Smooth muscle cell (in vitro differentiated cells): ENCODE data around the gene ABCB6. TPM values are rescaled to one million over a fixed set of nuclear protein-coding genes. Genes with fewer than 3 reads are reported as not detected.

Experiments used
- DNase-seq: peaks from one replicate; lab custom pipeline; 2025; ENCODE audit not compliant: unreplicated experiment; lab: John Stamatoyannopoulos, UW
- H2AFZ ChIP-seq: fragments of 200-600 bp; sonication (generic); 2 replicates; pipeline ENCODE4 v1.6.0; 2016; ENCODE audit warnings: antibody characterized with exemption, low read depth, mild to moderate bottlenecking
- H3F3A ChIP-seq: fragments of 200-600 bp; sonication (generic); 2 replicates; pipeline ENCODE4 v1.6.0; 2017; ENCODE audit warnings: antibody characterized with exemption, low read depth
- H3K27ac ChIP-seq: fragments of 200-600 bp; sonication (generic); 2 replicates; pipeline ENCODE4 v1.5.1; 2016; ENCODE audit warnings: low read depth, mild to moderate bottlenecking
- H3K27me3 ChIP-seq: fragments of 200-600 bp; sonication (generic); 2 replicates; pipeline ENCODE4 v1.6.1; 2016; ENCODE audit warnings: low read depth, mild to moderate bottlenecking
- H3K36me3 ChIP-seq: fragments of 200-600 bp; sonication (generic); 2 replicates; pipeline ENCODE4 v1.5.1; 2016; ENCODE audit warnings: low read depth
- H3K4me1 ChIP-seq: fragments of 200-600 bp; sonication (generic); 2 replicates; pipeline ENCODE4 v1.5.1; 2016; ENCODE audit warnings: low read depth
- H3K4me2 ChIP-seq: fragments of 200-600 bp; sonication (generic); 2 replicates; pipeline ENCODE4 v1.6.0; 2016; ENCODE audit warnings: mild to moderate bottlenecking
- H3K4me3 ChIP-seq: fragments of 200-600 bp; sonication (generic); 2 replicates; pipeline ENCODE4 v1.5.1; 2016; ENCODE audit warnings: mild to moderate bottlenecking
- H3K79me2 ChIP-seq: fragments of 200-600 bp; sonication (generic); 2 replicates; pipeline ENCODE4 v1.6.0; 2016; ENCODE audit warnings: low read depth, mild to moderate bottlenecking
- H3K9ac ChIP-seq: fragments of 200-600 bp; sonication (generic); 2 replicates; pipeline ENCODE4 v1.6.0; 2016; ENCODE audit warnings: low read depth
- H3K9me3 ChIP-seq: fragments of 200-600 bp; sonication (generic); replicated peaks from 2 replicates; pipeline ENCODE4 v1.5.1; 2016; ENCODE audit warnings: low read depth
- H4K20me1 ChIP-seq: fragments of 200-600 bp; sonication (generic); 2 replicates; pipeline ENCODE4 v1.6.0; 2016; ENCODE audit warnings: low read depth
- WGBS: methylation state at CpG from one replicate; pipeline ENCODE4 v1.1.7; 2016; ENCODE audit warnings: low lambda C conversion rate; 5-methylcytosine and 5-hydroxymethylcytosine counted together
- polyA plus RNA-seq: library from polyadenylated mRNA; unstranded; fragments of >200 nt; fragmentation: Nextera tagmentation; extraction: Ambion mirVana; gene quantifications from 2 replicates; pipeline ENCODE4 v1.2.1, GENCODE V29; 2016
- total RNA-seq: library from RNA; depleted of rRNA; stranded (reverse); fragments of >200 nt; gene quantifications from 2 replicates; pipeline ENCODE4 v1.2.3, GENCODE V29; 2014
- TF ChIP-seq, protein P1 (sequence below): fragments of 200-600 bp; sonication (generic); IDR thresholded peaks from 2 replicates; pipeline ENCODE4 v1.5.1; 2017; ENCODE audit warnings: borderline replicate concordance, mild to moderate bottlenecking, antibody characterized with exemption; ENCODE audit not compliant: insufficient read depth, poor library complexity, severe bottlenecking

ABCB6 gene
- total and polyA plus RNA-seq, 2 experiments from 2014 or later: 18.2 to 41.3 TPM

DNA sequence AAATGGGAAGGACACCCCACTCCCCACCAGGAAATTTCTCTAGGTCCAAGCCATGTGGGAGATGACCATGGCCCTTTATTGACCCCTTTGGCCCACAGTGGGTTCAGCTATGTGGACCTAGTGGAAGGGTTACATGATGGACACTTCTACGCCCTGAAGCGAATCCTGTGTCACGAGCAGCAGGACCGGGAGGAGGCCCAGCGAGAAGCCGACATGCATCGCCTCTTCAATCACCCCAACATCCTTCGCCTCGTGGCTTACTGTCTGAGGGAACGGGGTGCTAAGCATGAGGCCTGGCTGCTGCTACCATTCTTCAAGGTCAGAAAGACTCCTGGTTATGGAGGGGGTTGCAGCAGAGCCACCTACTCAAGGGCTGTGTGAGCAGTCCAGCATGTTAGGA is 27.8 kb upstream of the ABCB6 start:
- no peak for DNase-seq
- H2AFZ ChIP-seq: no peak overlapping the region
- H3K27ac ChIP-seq: no peak overlapping the region
- no peaks in the 10 kb centered on the region for H3K9me3 ChIP-seq
- H3K4me2 ChIP-seq: peak overlapping the region; percentile 99
- H3K9ac ChIP-seq: no peak overlapping the region
- H3K36me3 ChIP-seq: no peaks in the 10 kb centered on the region
- H3K4me3 ChIP-seq: no peak overlapping the region
- peaks cover 12% of the 10 kb centered on the region for H3K4me1 ChIP-seq
- TF ChIP-seq, protein P1, sequence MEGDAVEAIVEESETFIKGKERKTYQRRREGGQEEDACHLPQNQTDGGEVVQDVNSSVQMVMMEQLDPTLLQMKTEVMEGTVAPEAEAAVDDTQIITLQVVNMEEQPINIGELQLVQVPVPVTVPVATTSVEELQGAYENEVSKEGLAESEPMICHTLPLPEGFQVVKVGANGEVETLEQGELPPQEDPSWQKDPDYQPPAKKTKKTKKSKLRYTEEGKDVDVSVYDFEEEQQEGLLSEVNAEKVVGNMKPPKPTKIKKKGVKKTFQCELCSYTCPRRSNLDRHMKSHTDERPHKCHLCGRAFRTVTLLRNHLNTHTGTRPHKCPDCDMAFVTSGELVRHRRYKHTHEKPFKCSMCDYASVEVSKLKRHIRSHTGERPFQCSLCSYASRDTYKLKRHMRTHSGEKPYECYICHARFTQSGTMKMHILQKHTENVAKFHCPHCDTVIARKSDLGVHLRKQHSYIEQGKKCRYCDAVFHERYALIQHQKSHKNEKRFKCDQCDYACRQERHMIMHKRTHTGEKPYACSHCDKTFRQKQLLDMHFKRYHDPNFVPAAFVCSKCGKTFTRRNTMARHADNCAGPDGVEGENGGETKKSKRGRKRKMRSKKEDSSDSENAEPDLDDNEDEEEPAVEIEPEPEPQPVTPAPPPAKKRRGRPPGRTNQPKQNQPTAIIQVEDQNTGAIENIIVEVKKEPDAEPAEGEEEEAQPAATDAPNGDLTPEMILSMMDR: no peak
- 99% methylated on average over 10 of the region's 10 CpGs for whole genome bisulfite sequencing
- H3K79me2 ChIP-seq: peaks cover 13% of the 10 kb centered on the region
- peaks cover 12% of the 10 kb centered on the region for H3F3A ChIP-seq
- H3K27me3 ChIP-seq: peaks cover under 1% of the 10 kb centered on the region
- H4K20me1 ChIP-seq: no peaks in the 10 kb centered on the region

DNA sequence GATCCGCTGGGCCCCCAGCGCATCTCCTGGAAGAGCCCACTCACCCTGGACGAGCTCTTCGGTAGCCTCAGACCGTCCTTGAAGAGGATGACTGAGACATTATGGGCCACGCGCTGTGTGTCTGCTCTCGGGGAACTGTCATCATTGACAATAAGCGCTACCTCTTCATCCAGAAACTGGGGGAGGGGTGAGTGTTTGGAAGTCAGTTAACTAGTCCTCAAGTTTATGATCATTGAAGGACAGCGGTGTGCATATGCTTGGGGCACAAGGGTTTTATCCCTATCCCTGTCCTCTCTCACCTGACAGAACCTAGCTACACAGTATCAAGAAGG is 27.1 kb upstream of the ABCB6 start:
- H3K4me1 ChIP-seq: peaks cover 12% of the 10 kb centered on the region
- H3K9ac ChIP-seq: peak overlapping the region; percentile 96
- no peak for DNase-seq
- WGBS: 35% methylated on average over 10 of the region's 10 CpGs
- H3K4me2 ChIP-seq: peak overlapping the region; percentile 99
- peaks cover 12% of the 10 kb centered on the region for H3F3A ChIP-seq
- no peaks in the 10 kb centered on the region for H3K9me3 ChIP-seq
- H3K27ac ChIP-seq: peak overlapping the region; percentile 87
- H3K4me3 ChIP-seq: peak overlapping the region; percentile 86
- peaks cover 13% of the 10 kb centered on the region for H3K79me2 ChIP-seq
- H2AFZ ChIP-seq: no peak overlapping the region
- no peaks in the 10 kb centered on the region for H3K36me3 ChIP-seq
- H4K20me1 ChIP-seq: no peaks in the 10 kb centered on the region
- H3K27me3 ChIP-seq: no peaks in the 10 kb centered on the region
- TF ChIP-seq, protein P1: no peak

DNA sequence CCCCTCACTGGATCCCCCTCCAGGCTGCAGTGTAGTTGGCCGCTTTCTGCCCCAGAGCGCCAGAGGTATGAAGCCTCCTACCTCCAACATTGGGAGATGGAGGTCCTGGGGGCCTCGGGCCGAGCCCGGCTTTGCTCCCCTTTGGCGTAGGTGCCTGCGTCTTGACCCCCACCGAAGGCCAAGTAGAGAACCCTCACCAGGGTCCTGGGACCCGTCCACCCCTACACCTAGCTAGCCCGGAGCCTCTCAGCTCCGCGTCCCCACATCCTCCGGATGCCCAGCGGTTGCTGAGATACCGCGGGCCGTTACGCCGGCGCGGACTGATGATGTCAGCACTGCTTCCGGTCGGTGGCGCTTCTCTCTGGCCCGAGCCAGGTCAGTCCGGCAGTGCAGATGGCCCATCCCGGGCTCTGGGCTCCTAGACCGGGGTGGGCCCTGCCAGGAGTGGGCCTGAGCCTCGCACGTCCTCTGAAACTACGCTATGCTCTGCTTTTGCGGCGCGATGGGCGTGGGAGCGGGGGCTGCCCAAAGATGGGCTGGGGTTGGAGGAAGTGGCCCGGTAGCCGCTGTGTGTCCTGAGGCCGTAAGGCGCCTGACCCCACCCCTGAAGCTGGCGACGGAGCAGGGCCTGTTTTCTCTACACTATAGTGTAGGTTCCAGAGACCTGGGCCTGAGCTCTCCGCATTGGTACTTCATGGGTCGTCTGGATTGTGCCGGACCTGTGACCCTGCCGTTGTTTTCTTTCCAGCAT is 26.6 kb upstream of the ABCB6 start, which contains the start of the genes GLB1L and STK16:
Gene GLB1L, minus strand, starts transcription at position 297 of the 751 bp plus-strand sequence. CDS start 1,871 bp downstream, outside the sequence.
Gene STK16, plus strand, starts transcription at position 332 of the 751 bp plus-strand sequence. CDS start 521 bp downstream, outside the sequence.
- peak within 1 kb of the TSS; percentile 91 for H2AFZ ChIP-seq
- peaks cover 13% of the 10 kb centered on the region for H3K79me2 ChIP-seq
- 2% methylated on average over 46 of the region's 46 CpGs for WGBS
- peak within 1 kb of the TSS; percentile 99 for H3K4me2 ChIP-seq
- peak; percentile 78 for DNase-seq
- H3K9me3 ChIP-seq: no peaks in the 10 kb centered on the region
- H3K9ac ChIP-seq: peak within 1 kb of the TSS; percentile 96
- peaks cover 12% of the 10 kb centered on the region for H3F3A ChIP-seq
- TF ChIP-seq, protein P1: no peak
- H3K27ac ChIP-seq: peak within 1 kb of the TSS; percentile 87
- H3K27me3 ChIP-seq: no peaks in the 10 kb centered on the region
- H3K4me3 ChIP-seq: peak within 1 kb of the TSS; percentile 86
- no peaks in the 10 kb centered on the region for H3K36me3 ChIP-seq
- H3K4me1 ChIP-seq: peaks cover 12% of the 10 kb centered on the region
- no peaks in the 10 kb centered on the region for H4K20me1 ChIP-seq

DNA sequence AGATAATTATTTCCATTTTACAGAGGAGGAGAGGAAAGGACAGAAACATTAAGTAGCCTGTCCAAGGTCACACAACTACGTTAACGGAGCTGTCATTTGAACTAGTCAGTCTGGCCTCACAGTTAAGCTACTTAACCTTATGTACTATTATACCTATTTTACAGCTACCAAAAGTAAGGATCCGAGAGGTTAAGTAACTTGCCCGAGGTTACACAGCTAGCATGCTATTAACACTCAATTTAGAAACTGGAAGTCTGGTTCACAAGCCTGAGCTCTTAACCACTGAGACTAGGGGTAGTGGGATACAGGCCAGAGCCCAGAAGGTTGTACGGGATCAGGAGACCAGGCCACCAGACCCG is 26.0 kb upstream of the ABCB6 start:
- peak overlapping the region; percentile 96 for H3K9ac ChIP-seq
- H3K4me1 ChIP-seq: peaks cover 10% of the 10 kb centered on the region
- H2AFZ ChIP-seq: peak overlapping the region; percentile 91
- H3K4me3 ChIP-seq: peak overlapping the region; percentile 86
- no peaks in the 10 kb centered on the region for H3K36me3 ChIP-seq
- H3K79me2 ChIP-seq: peaks cover 13% of the 10 kb centered on the region
- TF ChIP-seq, protein P1: no peak
- peak overlapping the region; percentile 99 for H3K4me2 ChIP-seq
- H3K27ac ChIP-seq: peak overlapping the region; percentile 87
- WGBS: 47% methylated on average over 6 of the region's 6 CpGs
- H3F3A ChIP-seq: peaks cover 8% of the 10 kb centered on the region
- no peaks in the 10 kb centered on the region for H4K20me1 ChIP-seq
- H3K27me3 ChIP-seq: no peaks in the 10 kb centered on the region
- no peak for DNase-seq
- H3K9me3 ChIP-seq: no peaks in the 10 kb centered on the region
